Liver (tissue), 3 donors: ENCODE measurements around the gene DDX59.

Experiments used
- EGR1 ChIP-seq, 2 donors: IDR thresholded peaks; 2 replicates each; pipeline ENCODE4 v1.6.1; 2016 to 2018; ENCODE audit warnings: antibody characterized with exemption in 2 of 2, low read depth in 2 of 2
- GABPA ChIP-seq, 2 donors: IDR thresholded peaks in 1 of 2; conservative IDR thresholded peaks in 1 of 2; 2 replicates each; pipeline ENCODE4 v1.6.1; 2016; ENCODE audit warnings: antibody characterized with exemption in 2 of 2, mild to moderate bottlenecking in 1 of 2, moderate library complexity in 1 of 2
- HNF4A ChIP-seq, 2 donors: conservative IDR thresholded peaks; 2 replicates each; pipeline ENCODE4 v1.6.1; 2016; ENCODE audit warnings: antibody characterized with exemption in 2 of 2, mild to moderate bottlenecking in 2 of 2
- RAD21 ChIP-seq, 2 donors: IDR thresholded peaks; 2 replicates each; pipeline ENCODE4 v1.6.1; 2016; ENCODE audit warnings: antibody characterized with exemption in 2 of 2, mild to moderate bottlenecking in 2 of 2
- SP1 ChIP-seq: IDR thresholded peaks from 2 replicates; pipeline ENCODE4 v1.6.1; 2018; ENCODE audit warnings: antibody characterized with exemption, mild to moderate bottlenecking
- TF ChIP-seq, protein P1 (sequence below): fragments of 150-350 bp; IDR thresholded peaks from 2 replicates; pipeline ENCODE4 v1.5.1; 2017; ENCODE audit warnings: improper control_type of control experiment, low read depth, low read length; ENCODE audit not compliant: missing input control
- TF ChIP-seq, protein P2 (sequence below): IDR thresholded peaks from 2 replicates; pipeline ENCODE4 v1.6.1; 2016; ENCODE audit warnings: antibody characterized with exemption
- TF ChIP-seq, protein P3 (sequence below): IDR thresholded peaks from 2 replicates; pipeline ENCODE4 v1.6.1; 2016; ENCODE audit warnings: antibody characterized with exemption
- donor health status: healthy.
- donor health status: healthy.

DNA sequence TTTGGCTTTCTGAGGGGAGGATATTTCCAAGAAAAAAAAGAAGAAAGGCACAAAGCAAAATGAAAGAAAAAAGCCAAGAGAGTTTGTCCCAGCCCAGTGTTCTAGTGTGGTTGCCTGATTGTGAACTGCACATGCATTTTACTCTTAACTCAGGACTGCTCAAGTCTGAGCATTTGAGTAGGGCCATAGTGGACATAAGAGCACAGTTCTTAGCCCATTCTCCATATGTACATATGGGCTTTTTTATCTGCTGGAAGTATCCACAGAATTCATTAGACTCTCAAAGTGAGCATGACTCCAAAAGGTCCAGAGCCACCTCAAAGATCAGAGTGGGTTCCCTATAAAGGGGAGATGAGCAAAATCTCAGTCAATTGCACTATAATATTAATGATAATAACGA is 13.6 kb upstream of the DDX59 start:
- TF ChIP-seq, protein P1, sequence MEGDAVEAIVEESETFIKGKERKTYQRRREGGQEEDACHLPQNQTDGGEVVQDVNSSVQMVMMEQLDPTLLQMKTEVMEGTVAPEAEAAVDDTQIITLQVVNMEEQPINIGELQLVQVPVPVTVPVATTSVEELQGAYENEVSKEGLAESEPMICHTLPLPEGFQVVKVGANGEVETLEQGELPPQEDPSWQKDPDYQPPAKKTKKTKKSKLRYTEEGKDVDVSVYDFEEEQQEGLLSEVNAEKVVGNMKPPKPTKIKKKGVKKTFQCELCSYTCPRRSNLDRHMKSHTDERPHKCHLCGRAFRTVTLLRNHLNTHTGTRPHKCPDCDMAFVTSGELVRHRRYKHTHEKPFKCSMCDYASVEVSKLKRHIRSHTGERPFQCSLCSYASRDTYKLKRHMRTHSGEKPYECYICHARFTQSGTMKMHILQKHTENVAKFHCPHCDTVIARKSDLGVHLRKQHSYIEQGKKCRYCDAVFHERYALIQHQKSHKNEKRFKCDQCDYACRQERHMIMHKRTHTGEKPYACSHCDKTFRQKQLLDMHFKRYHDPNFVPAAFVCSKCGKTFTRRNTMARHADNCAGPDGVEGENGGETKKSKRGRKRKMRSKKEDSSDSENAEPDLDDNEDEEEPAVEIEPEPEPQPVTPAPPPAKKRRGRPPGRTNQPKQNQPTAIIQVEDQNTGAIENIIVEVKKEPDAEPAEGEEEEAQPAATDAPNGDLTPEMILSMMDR, result no peak
- TF ChIP-seq, protein P2, sequence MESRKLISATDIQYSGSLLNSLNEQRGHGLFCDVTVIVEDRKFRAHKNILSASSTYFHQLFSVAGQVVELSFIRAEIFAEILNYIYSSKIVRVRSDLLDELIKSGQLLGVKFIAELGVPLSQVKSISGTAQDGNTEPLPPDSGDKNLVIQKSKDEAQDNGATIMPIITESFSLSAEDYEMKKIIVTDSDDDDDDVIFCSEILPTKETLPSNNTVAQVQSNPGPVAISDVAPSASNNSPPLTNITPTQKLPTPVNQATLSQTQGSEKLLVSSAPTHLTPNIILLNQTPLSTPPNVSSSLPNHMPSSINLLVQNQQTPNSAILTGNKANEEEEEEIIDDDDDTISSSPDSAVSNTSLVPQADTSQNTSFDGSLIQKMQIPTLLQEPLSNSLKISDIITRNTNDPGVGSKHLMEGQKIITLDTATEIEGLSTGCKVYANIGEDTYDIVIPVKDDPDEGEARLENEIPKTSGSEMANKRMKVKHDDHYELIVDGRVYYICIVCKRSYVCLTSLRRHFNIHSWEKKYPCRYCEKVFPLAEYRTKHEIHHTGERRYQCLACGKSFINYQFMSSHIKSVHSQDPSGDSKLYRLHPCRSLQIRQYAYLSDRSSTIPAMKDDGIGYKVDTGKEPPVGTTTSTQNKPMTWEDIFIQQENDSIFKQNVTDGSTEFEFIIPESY, result no peak
- TF ChIP-seq RAD21 (IDR thresholded peaks at IDR 0.05), result no peak
- TF ChIP-seq EGR1 (IDR thresholded peaks at IDR 0.05; ENCODE audit: low read depth in 2 of 2), result no peak
- no peak for TF ChIP-seq SP1
- TF ChIP-seq HNF4A (conservative IDR thresholded peaks at IDR 0.05), result no peak
- no peak for TF ChIP-seq GABPA (IDR thresholded peaks at IDR 0.05 in 1 of 2, conservative IDR thresholded peaks at IDR 0.05 in 1 of 2)
- TF ChIP-seq, protein P3, sequence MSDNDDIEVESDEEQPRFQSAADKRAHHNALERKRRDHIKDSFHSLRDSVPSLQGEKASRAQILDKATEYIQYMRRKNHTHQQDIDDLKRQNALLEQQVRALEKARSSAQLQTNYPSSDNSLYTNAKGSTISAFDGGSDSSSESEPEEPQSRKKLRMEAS, result no peak
